WTC11 (cell line): Measurements from ENCODE around the gene IL10RA. TPM values are rescaled to one million over a fixed set of nuclear protein-coding genes. Genes with fewer than 3 reads are reported as not detected.

Experiments
- ATAC-seq: fragments of 200-7000 bp; cut with Tn5 transposase; 2 replicates; pipeline ENCODE4 v1.10.0; 2021; ENCODE audit warnings: mild to moderate bottlenecking, moderate library complexity
- CTCF ChIA-PET: fragments of 300-600 bp; sonication (Branson Sonifier 250); formaldehyde crosslinking; loops from one replicate; lab custom pipeline; 2021; ENCODE audit warnings: antibody characterized with exemption; lab: Charles Lee
- POLR2A ChIA-PET: fragments of 350-600 bp; sonication (Branson Sonifier 250); formaldehyde crosslinking; loops from one replicate; lab custom pipeline; 2021; ENCODE audit warnings: antibody characterized with exemption; lab: Charles Lee
- DNase-seq: peaks from one replicate; pipeline ENCODE4 v3.0.0; 2021; ENCODE audit warnings: low spot score
- H3K27ac Mint-ChIP-seq: 2 replicates; pipeline ENCODE4 v1.8.0; 2021; ENCODE audit warnings: mixed read lengths
- H3K27me3 Mint-ChIP-seq: 2 replicates; pipeline ENCODE4 v1.8.0; 2021; ENCODE audit warnings: low read depth, mild to moderate bottlenecking, moderate library complexity, mixed read lengths
- H3K36me3 Mint-ChIP-seq: 2 replicates; pipeline ENCODE4 v1.8.0; 2021; ENCODE audit warnings: mixed read lengths
- H3K4me1 Mint-ChIP-seq: 2 replicates; pipeline ENCODE4 v1.8.0; 2022; ENCODE audit warnings: mixed read lengths
- H3K4me3 Mint-ChIP-seq: 2 replicates; pipeline ENCODE4 v1.8.0; 2021; ENCODE audit warnings: mild to moderate bottlenecking, moderate library complexity, mixed read lengths
- H3K9me3 Mint-ChIP-seq: 2 replicates; pipeline ENCODE4 v1.8.0; 2021; ENCODE audit warnings: mixed read lengths
- CREB1 ChIP-seq: sonication (generic); formaldehyde crosslinking; IDR thresholded peaks from 2 replicates; pipeline ENCODE4 v1.8.0; 2023; ENCODE audit warnings: mild to moderate bottlenecking, missing genetic modification reagents
- FOXJ3 ChIP-seq: sonication (generic); formaldehyde crosslinking; IDR thresholded peaks from 2 replicates; pipeline ENCODE4 v1.9.0; 2021; ENCODE audit warnings: missing genetic modification reagents, mild to moderate bottlenecking, borderline replicate concordance
- GRHL2 ChIP-seq: fragments of 250-450 bp; sonication (Bioruptor Pico); IDR thresholded peaks from 2 replicates; pipeline ENCODE4 v1.8.0; 2022; ENCODE audit warnings: mild to moderate bottlenecking, moderate library complexity; ENCODE audit not compliant: insufficient replicate concordance, severe bottlenecking
- NFATC4 ChIP-seq: fragments of 250-450 bp; sonication (Bioruptor Pico); IDR thresholded peaks from 2 replicates; pipeline ENCODE4 v1.9.0; 2021; ENCODE audit warnings: mild to moderate bottlenecking
- PRRX2 ChIP-seq: fragments of 250-450 bp; sonication (Bioruptor Pico); IDR thresholded peaks from 2 replicates; pipeline ENCODE4 v1.8.0; 2021; ENCODE audit warnings: mild to moderate bottlenecking
- RORB ChIP-seq: fragments of 250-450 bp; sonication (Bioruptor Pico); IDR thresholded peaks from 2 replicates; pipeline ENCODE4 v1.9.0; 2021; ENCODE audit warnings: mild to moderate bottlenecking
- TCF7 ChIP-seq: sonication (generic); formaldehyde crosslinking; IDR thresholded peaks from 2 replicates; pipeline ENCODE4 v1.8.0; 2022; ENCODE audit warnings: mild to moderate bottlenecking, low read depth, missing genetic modification reagents, moderate library complexity
- TEAD4 ChIP-seq: sonication (generic); formaldehyde crosslinking; IDR thresholded peaks from 2 replicates; pipeline ENCODE4 v1.8.0; 2022; ENCODE audit warnings: mild to moderate bottlenecking, missing genetic modification reagents
- TP53 ChIP-seq: sonication (generic); formaldehyde crosslinking; IDR thresholded peaks from 2 replicates; pipeline ENCODE4 v1.8.1; 2023; ENCODE audit warnings: mild to moderate bottlenecking, missing genetic modification reagents
- ZNF121 ChIP-seq: sonication (generic); formaldehyde crosslinking; IDR thresholded peaks from 2 replicates; pipeline ENCODE4 v1.8.0; 2023; ENCODE audit warnings: missing genetic modification reagents
- ZNF232 ChIP-seq: sonication (generic); formaldehyde crosslinking; IDR thresholded peaks from 2 replicates; pipeline ENCODE4 v1.8.0; 2022; ENCODE audit warnings: mild to moderate bottlenecking, missing genetic modification reagents
- ZNF263 ChIP-seq: sonication (generic); formaldehyde crosslinking; IDR thresholded peaks from 2 replicates; pipeline ENCODE4 v1.8.1; 2022; ENCODE audit warnings: low read depth, mild to moderate bottlenecking, moderate library complexity, missing genetic modification reagents
- total RNA-seq: library from RNA; stranded (reverse); gene quantifications from 3 replicates; pipeline ENCODE4 v1.2.3, GENCODE V29; 2021
- TF ChIP-seq, protein P1 (sequence below): fragments of 250-450 bp; sonication (Bioruptor Pico); conservative IDR thresholded peaks from 2 replicates; pipeline ENCODE4 v1.9.0; 2021; ENCODE audit warnings: mild to moderate bottlenecking
- TF ChIP-seq, protein P2 (sequence below): sonication (generic); formaldehyde crosslinking; IDR thresholded peaks from 2 replicates; pipeline ENCODE4 v1.8.0; 2023; ENCODE audit warnings: missing genetic modification reagents
- TF ChIP-seq, protein P3 (sequence below): fragments of 250-450 bp; sonication (Bioruptor Pico); IDR thresholded peaks from 2 replicates; pipeline ENCODE4 v1.8.0; 2021; ENCODE audit warnings: mild to moderate bottlenecking
- TF ChIP-seq, protein P4 (sequence below): sonication (generic); formaldehyde crosslinking; IDR thresholded peaks from 2 replicates; pipeline ENCODE4 v1.8.1; 2022; ENCODE audit warnings: mild to moderate bottlenecking, moderate library complexity, missing genetic modification reagents
- TF ChIP-seq, protein P5 (sequence below): sonication (generic); formaldehyde crosslinking; IDR thresholded peaks from 2 replicates; pipeline ENCODE4 v1.8.0; 2022; ENCODE audit warnings: mild to moderate bottlenecking, missing genetic modification reagents
- TF ChIP-seq, protein P6 (sequence below): sonication (generic); formaldehyde crosslinking; IDR thresholded peaks from 2 replicates; pipeline ENCODE4 v1.8.0; 2023; ENCODE audit warnings: missing genetic modification reagents, mild to moderate bottlenecking, borderline replicate concordance

IL10RA gene
- total RNA-seq, 1 experiment from 2014 or later, result 0.74 TPM

DNA sequence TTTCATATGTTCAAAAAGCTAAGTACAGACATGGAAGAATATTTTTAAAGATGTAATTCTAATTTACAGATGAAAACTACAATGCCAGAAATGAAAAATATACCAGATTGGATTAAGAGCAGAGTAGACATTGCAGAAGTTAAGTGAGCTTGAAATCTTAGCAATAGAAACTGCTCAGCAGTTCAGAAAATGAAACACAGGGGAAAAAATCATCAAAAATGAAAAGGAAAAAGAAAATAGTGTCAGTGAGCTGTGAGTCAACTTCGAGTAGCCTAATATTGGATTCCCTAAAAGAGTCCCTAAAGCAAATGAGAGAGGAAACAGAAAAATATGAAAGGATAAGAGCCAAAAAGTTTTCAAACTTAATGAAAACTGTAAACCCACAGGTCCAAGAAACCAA, 25.8 kb upstream of the IL10RA start (continued):
- no peak for TF ChIP-seq ZNF263 (CRISPR knock-in tag)

DNA sequence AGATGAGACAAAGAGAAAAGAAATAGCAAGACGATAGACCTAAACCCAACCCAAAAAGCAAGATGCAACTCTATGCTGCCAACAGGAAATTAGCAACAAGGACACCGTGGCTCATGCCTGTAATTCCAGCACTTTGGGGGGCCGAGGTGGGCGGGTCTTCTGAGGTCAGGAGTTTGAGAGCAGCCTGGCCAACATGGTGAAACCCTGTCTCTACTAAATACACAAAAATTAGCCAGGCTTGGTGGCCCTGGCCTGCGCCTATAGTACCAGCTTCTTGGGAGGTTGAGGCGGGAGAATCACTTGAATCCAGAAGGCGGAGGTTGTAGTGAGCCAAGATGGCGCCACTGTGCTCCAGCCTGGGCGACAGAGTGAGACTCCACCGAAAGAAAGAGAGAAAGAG, 24.3 kb upstream of the IL10RA start:
- POLR2A ChIA-PET, result no interaction called here
- H3K27ac Mint-ChIP-seq, result no peak overlapping the region

DNA sequence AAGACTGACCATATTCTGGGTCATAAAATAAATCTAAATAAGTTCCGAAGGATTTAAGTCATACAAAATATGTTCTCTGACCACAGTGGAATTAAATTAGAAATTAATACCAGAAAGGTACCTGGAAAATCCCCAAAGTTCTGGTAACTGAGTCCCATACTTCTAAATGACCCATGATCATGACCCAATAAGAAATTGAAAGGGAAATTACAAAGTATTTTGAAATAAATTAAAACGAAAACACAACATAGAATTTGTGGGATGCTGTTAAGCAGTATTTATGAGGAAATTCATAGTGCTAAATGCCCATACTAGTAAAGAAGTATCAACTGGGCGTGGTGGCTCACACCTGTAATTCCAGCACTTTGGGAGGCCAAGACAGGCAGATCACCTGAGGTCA, 23.4 kb upstream of the IL10RA start:
- Mint-ChIP-seq H3K4me3 (no peak overlapping the region), H3K36me3 (no peaks in the 10 kb centered on the region), H3K27ac (no peak overlapping the region), H3K4me1 (peaks cover 3% of the 10 kb centered on the region; the same call in 1 of the 2 replicates), H3K27me3 (no peaks in the 10 kb centered on the region; the same call in 1 of the 2 replicates), H3K9me3 (peaks cover 3% of the 10 kb centered on the region; the same call in 1 of the 2 replicates)
- no peak for ATAC-seq
- POLR2A ChIA-PET, result no interaction called here
- CTCF ChIA-PET, result no interaction called here
- TF ChIP-seq TCF7 (CRISPR knock-in tag) (no peak), NFATC4 (CRISPR knock-in tag) (no peak), FOXJ3 (CRISPR knock-in tag) (no peak), TP53 (CRISPR knock-in tag) (no peak), RORB (no peak), PRRX2 (CRISPR knock-in tag) (no peak), TEAD4 (CRISPR knock-in tag) (no peak)
- TF ChIP-seq, protein P1, sequence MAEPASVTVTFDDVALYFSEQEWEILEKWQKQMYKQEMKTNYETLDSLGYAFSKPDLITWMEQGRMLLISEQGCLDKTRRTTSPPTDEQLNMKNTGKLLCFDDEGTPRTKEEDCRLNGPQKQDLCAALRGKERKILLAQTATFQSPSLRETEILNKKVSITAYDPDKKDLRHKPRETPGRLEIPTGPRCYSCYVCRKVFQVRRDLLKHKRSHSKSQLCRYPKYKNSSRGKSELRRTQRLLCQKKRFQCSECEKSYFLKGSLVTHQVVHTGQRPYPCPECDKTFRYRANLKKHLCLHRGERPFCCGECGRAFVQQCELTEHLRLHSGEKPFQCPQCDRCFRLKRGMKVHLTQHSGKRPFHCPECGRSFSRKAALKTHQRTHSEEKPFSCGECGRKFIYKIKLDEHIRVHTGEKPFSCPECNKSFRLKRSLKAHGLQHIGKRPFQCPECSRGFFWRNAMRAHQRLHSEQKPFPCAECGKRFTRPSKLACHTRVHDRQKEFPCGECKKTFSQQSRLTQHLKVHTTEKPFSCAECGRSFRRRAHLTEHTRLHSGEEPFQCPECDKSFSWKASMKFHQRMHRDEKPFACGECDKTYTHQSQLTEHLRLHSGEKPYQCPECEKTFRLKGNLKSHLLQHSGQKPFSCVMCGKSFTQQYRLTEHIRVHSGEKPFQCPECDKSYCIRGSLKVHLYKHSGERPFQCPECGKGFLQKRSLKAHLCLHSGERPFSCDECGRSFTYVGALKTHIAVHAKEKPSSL (CRISPR knock-in tag), result no peak
- TF ChIP-seq, protein P2, sequence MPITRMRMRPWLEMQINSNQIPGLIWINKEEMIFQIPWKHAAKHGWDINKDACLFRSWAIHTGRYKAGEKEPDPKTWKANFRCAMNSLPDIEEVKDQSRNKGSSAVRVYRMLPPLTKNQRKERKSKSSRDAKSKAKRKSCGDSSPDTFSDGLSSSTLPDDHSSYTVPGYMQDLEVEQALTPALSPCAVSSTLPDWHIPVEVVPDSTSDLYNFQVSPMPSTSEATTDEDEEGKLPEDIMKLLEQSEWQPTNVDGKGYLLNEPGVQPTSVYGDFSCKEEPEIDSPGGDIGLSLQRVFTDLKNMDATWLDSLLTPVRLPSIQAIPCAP (CRISPR knock-in tag), result no peak
- TF ChIP-seq, protein P3, sequence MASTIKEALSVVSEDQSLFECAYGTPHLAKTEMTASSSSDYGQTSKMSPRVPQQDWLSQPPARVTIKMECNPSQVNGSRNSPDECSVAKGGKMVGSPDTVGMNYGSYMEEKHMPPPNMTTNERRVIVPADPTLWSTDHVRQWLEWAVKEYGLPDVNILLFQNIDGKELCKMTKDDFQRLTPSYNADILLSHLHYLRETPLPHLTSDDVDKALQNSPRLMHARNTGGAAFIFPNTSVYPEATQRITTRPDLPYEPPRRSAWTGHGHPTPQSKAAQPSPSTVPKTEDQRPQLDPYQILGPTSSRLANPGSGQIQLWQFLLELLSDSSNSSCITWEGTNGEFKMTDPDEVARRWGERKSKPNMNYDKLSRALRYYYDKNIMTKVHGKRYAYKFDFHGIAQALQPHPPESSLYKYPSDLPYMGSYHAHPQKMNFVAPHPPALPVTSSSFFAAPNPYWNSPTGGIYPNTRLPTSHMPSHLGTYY (CRISPR knock-in tag), result no peak
- TF ChIP-seq, all 79 proteins: peak for 0
- no peak for DNase-seq

More for the DNA sequence above, 24.3 kb upstream of the IL10RA start:
- Mint-ChIP-seq H3K27me3 (no peaks in the 10 kb centered on the region), H3K36me3 (no peaks in the 10 kb centered on the region), H3K4me1 (peaks cover 3% of the 10 kb centered on the region; the same call in 1 of the 2 replicates), H3K9me3 (peaks cover 3% of the 10 kb centered on the region; the same call in 1 of the 2 replicates), H3K4me3 (no peak overlapping the region)
- TF ChIP-seq GRHL2 (no peak), ZNF232 (no peak), ZNF121 (CRISPR knock-in tag) (peak; percentile 83; the same call in 1 of the 2 replicates)
- DNase-seq (peak; percentile 41), ATAC-seq (peak; percentile 20; the same call in 1 of the 2 replicates)
- CTCF ChIA-PET, result interaction anchor here (0.6 to 1.4 kb wide), 4 partner anchors 12 to 27 kb away, joined by 3 read pairs; no protein-coding TSS in a partner anchor

DNA sequence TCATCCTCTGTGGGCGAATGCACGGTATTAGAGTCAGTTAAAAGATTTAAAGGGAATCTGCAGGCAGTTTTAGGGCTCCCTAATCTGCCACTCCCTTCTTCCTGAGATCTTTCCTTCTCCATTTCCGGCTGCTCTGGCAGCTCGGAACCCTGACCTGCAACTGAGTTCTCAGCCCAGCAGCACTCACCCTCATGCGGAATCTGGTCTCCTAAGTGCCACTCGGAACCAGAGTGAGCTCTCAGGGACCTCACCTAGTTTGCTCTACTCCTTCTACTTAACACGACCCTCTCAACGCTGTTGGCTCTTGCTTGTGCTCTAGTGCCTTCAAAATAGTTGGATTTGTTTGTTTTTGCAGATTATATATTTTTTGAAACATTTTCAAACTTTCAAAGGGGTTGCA, 19.3 kb upstream of the IL10RA start:
- no peak overlapping the region for H3K4me3 Mint-ChIP-seq
- POLR2A ChIA-PET, result no interaction called here
- DNase-seq, result no peak
- no peaks in the 10 kb centered on the region for H3K4me1 Mint-ChIP-seq
- H3K36me3 Mint-ChIP-seq, result no peaks in the 10 kb centered on the region
- H3K27ac Mint-ChIP-seq, result no peak overlapping the region
- no peaks in the 10 kb centered on the region; the same call in 1 of the 2 replicates for H3K27me3 Mint-ChIP-seq
- no peak for ATAC-seq
- H3K9me3 Mint-ChIP-seq, result no peaks in the 10 kb centered on the region
- CTCF ChIA-PET, result interaction anchor here (0.8 kb wide), 1 partner anchor 20 kb away, joined by 3 read pairs; no protein-coding TSS in a partner anchor
- TF ChIP-seq, protein P4, sequence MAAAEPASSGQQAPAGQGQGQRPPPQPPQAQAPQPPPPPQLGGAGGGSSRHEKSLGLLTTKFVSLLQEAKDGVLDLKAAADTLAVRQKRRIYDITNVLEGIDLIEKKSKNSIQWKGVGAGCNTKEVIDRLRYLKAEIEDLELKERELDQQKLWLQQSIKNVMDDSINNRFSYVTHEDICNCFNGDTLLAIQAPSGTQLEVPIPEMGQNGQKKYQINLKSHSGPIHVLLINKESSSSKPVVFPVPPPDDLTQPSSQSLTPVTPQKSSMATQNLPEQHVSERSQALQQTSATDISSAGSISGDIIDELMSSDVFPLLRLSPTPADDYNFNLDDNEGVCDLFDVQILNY (CRISPR knock-in tag), result no peak
- TF ChIP-seq, protein P5, sequence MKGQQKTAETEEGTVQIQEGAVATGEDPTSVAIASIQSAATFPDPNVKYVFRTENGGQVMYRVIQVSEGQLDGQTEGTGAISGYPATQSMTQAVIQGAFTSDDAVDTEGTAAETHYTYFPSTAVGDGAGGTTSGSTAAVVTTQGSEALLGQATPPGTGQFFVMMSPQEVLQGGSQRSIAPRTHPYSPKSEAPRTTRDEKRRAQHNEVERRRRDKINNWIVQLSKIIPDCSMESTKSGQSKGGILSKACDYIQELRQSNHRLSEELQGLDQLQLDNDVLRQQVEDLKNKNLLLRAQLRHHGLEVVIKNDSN (CRISPR knock-in tag), result no peak
- no peak for TF ChIP-seq CREB1 (CRISPR knock-in tag)
- TF ChIP-seq, protein P6, sequence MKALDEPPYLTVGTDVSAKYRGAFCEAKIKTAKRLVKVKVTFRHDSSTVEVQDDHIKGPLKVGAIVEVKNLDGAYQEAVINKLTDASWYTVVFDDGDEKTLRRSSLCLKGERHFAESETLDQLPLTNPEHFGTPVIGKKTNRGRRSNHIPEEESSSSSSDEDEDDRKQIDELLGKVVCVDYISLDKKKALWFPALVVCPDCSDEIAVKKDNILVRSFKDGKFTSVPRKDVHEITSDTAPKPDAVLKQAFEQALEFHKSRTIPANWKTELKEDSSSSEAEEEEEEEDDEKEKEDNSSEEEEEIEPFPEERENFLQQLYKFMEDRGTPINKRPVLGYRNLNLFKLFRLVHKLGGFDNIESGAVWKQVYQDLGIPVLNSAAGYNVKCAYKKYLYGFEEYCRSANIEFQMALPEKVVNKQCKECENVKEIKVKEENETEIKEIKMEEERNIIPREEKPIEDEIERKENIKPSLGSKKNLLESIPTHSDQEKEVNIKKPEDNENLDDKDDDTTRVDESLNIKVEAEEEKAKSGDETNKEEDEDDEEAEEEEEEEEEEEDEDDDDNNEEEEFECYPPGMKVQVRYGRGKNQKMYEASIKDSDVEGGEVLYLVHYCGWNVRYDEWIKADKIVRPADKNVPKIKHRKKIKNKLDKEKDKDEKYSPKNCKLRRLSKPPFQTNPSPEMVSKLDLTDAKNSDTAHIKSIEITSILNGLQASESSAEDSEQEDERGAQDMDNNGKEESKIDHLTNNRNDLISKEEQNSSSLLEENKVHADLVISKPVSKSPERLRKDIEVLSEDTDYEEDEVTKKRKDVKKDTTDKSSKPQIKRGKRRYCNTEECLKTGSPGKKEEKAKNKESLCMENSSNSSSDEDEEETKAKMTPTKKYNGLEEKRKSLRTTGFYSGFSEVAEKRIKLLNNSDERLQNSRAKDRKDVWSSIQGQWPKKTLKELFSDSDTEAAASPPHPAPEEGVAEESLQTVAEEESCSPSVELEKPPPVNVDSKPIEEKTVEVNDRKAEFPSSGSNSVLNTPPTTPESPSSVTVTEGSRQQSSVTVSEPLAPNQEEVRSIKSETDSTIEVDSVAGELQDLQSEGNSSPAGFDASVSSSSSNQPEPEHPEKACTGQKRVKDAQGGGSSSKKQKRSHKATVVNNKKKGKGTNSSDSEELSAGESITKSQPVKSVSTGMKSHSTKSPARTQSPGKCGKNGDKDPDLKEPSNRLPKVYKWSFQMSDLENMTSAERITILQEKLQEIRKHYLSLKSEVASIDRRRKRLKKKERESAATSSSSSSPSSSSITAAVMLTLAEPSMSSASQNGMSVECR, result no peak
- TF ChIP-seq, protein P1 (CRISPR knock-in tag), result no peak
